NCI-H748 treated with DMSO at 0.1 percent for 48 hours (cell line): Measurements from ENCODE around the gene SEM1.
"Not testable (repeated sequence)": the region's sequence is repeated elsewhere in the genome, so short reads cannot be mapped to it uniquely, and the experiment has no call there.

Experiments
- DNase-seq: peaks from one replicate; lab custom pipeline; 2025; lab: John Stamatoyannopoulos, UW

The SEM1 gene

GRCh38 chr7:96663457-96663856, 46.2 kb downstream of the SEM1 start:
- no peak for DNase-seq

GRCh38 chr7:96662151-96662550, 47.5 kb downstream of the SEM1 start:
- not testable (repeated sequence) for DNase-seq

GRCh38 chr7:96658022-96658412, 51.6 kb downstream of the SEM1 start:
- DNase-seq = no peak

- no peak for DNase-seq
Observed at GRCh38 chr7:96657347-96658021, 52.2 kb downstream of the SEM1 start.

GRCh38 chr7:96655956-96656355, 53.7 kb downstream of the SEM1 start:
- DNase-seq = no peak

DNA sequence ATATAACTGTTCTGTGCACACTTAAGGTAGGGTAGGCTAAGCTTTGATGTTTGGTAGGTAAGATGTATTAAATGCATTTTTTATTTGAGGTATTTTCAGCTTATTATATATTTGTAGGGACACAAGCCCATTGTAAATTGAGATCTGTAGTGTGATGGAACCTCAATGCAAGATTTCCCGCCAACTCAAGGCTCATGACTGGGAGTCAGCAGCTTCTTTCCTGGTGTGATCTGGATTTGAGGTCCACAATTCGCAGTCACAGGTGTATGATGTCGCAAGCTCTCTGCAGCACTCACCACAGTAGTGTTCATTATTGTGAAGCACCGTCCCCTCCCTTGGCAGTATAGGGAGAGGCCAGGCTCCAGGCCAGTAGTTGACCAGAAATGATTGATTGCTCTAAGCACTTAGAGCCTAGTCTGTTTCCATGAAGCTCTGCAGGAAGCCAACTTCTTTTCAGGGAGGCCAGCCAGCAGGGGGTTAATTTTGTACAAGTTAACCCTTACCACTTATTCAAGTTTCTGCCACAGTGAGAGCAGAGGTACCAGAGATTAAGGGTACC, 54.9 kb downstream of the SEM1 start:
- no peak for DNase-seq

GRCh38 chr7:96649981-96650380, 59.7 kb downstream of the SEM1 start:
- DNase-seq = no peak

DNA sequence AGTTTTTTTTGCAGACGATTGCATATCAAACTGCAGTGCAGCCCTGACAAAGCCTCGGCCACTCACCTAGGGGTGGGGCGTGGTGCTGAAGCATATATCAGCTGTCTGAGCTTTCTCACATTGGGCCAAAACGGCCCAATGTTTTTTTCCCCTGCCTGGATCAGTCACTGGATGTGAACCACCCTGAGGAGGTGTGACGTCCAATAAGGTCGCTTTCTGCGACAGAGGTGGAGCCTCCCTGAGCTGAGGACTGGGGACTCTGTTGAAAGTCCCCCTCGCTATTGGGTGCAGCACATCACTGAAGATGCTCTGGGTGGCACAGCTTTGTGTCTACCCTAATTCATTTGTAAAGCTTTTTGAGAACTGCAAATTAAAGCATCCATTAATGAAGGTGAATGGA, 60.9 kb downstream of the SEM1 start:
- DNase-seq = no peak

DNA sequence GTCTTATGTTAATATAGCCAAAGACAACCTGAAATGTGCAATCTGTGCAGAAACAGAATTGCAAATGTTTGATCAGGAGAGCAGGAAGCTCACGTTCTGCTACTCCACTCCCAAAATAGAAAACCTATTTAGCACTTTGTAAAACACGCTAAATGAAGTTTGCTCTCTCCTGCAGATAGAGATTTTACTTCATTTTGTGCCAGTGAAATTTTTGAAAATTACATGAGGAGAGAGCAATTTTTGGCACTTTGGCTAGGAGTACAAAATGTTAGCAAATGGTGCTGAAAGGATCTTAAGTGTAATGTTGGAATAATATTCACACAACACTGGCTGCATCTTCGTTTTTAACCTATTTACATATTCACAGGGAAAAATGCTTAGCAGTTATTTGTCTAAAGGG, 61.9 kb downstream of the SEM1 start:
- DNase-seq = no peak

DNA sequence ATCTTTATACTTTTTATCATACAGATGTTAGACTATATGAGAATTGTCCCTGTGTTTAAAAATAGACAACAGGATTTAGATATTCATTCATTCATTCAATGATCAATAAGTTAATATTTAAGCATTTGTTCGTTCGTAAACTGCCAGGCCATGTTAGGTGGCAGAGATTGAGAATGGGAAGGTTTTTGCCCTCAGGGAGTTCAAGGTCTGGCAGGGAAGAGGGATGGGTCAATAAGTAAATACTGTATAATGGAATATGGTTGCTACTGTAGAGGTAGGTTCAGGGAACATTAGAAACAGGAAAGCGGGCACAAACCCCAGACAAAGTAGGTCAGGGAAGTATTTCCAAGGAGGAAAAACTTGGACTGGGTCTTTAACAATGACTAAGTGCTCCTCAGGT, 64.6 kb downstream of the SEM1 start:
- DNase-seq = no peak

- not testable (repeated sequence) for DNase-seq
Observed at GRCh38 chr7:96643436-96643835, 66.2 kb downstream of the SEM1 start.

- DNase-seq = no peak
Observed at GRCh38 chr7:96640054-96640453, 69.6 kb downstream of the SEM1 start.
